ENCODE measurements around the gene MOB3B. TPM values are rescaled to one million over a fixed set of nuclear protein-coding genes. Genes with fewer than 3 reads are reported as not detected.

The MOB3B gene
- total and polyA plus RNA-seq, 10 of the 15 experiments (the other 5 are each of a cell fraction or from before 2014, with no cell fraction given), result 0.44 to 2.7 (median 0.91) TPM

DNA sequence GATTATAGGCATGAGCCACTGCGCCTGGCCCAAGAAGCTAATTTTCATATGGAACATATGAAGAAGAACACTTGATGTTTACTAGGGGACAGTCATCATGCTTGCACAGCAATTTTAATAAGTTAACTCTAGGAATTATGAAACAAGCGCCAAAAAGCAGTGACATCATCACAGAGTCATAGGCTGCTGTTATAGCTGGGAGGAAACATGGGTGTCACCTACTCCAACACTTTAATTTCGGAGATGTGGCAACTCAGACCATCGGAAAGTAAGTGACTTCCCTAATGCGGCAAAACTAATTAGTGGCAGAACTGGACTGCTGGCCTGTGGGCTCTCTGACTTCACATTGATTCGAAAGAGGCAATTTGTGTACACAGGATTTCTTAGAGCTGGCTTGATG lies 194.5 kb downstream of the MOB3B start:
- DNase-seq (ENCODE audit: low read depth, low spot score) (no peak), FAIRE-seq (no peak), ATAC-seq (no peak)
- intact Hi-C loops (cut with micrococcal nuclease; ENCODE audit: unreplicated experiment) (loop anchor here (10.0 kb wide), 1 partner anchor 740 kb away; no protein-coding TSS in a partner anchor), in situ Hi-C loops (cut with MboI) (no loop called here)
- Histone ChIP-seq H3K27ac (ENCODE audit: control insufficient read depth, insufficient read depth) (no peak overlapping the region), H3K4me2 (ENCODE audit: control insufficient read depth, insufficient read depth) (no peak overlapping the region), H2AFZ (ENCODE audit: control insufficient read depth, low read depth, low read length) (no peak overlapping the region), H3K79me2 (ENCODE audit: control insufficient read depth, insufficient read depth, low read length) (no peaks in the 10 kb centered on the region), H3K4me3 (no peak overlapping the region), H3K4me1 (ENCODE audit: control insufficient read depth, insufficient read depth, low read length) (no peaks in the 10 kb centered on the region), H3K36me3 (ENCODE audit: control insufficient read depth in 2 of 2, insufficient read depth in 2 of 2, low read length in 1 of 2) (no peaks in the 10 kb centered on the region), H3K9ac (ENCODE audit: control insufficient read depth, insufficient read depth, low read length) (no peak overlapping the region), H3K27me3 (replicated peaks in 1 of 2; ENCODE audit: control insufficient read depth in 2 of 2, insufficient read depth in 2 of 2, low read length in 1 of 2) (no peaks in the 10 kb centered on the region), H4K20me1 (ENCODE audit: control insufficient read depth, insufficient read depth) (no peaks in the 10 kb centered on the region), H3K9me3 (replicated peaks; ENCODE audit: control insufficient read depth, insufficient read depth, low read length) (no peaks in the 10 kb centered on the region)
- ChIA-PET RAD21 (ENCODE audit: unreplicated experiment) (interaction anchor here (0.9 to 5.7 kb wide), 4 partner anchors 9 to 197 kb away, joined by 3 to 97 read pairs (median 12); partner anchors contain the start of gene MOB3B), SMC1A (ENCODE audit: uncharacterized antibody, unreplicated experiment) (interaction anchor here (0.5 to 6.2 kb wide), 7 partner anchors 18 to 212 kb away, joined by 3 to 91 read pairs (median 7); partner anchors contain the start of gene MOB3B), CTCF (interaction anchor here (1.0 to 3.3 kb wide), 3 partner anchors 194 to 213 kb away, joined by 3 to 18 read pairs (median 4); partner anchors contain the start of gene MOB3B), POLR2A (no interaction called here)
- BruUV-seq (replicated peaks), result no TSS peak
- WGBS (ENCODE audit: insufficient coverage, insufficient replicate concordance, low lambda C conversion rate, missing lambda C conversion rate), result 78% methylated on average over 6 of the region's 6 CpGs
- TF ChIP-seq GABPA (IDR thresholded peaks at IDR 0.05; ENCODE audit: low read depth), result no peak
- TF ChIP-seq YY1 (IDR thresholded peaks at IDR 0.05; ENCODE audit: low read depth, low read length), result no peak
- no peak for TF ChIP-seq SIX5 (IDR thresholded peaks at IDR 0.05; ENCODE audit: low read depth, low read length, severe bottlenecking)
- no peak for TF ChIP-seq RB1 (IDR thresholded peaks at IDR 0.05; ENCODE audit: borderline replicate concordance)

- no peaks in the 10 kb centered on the region for H3K79me2 ChIP-seq (ENCODE audit: control insufficient read depth, insufficient read depth, low read length)
- no peaks in the 10 kb centered on the region for H4K20me1 ChIP-seq (ENCODE audit: control insufficient read depth, insufficient read depth)
- H3K27ac ChIP-seq (ENCODE audit: control insufficient read depth, insufficient read depth), result no peak overlapping the region
- ATAC-seq (peak; percentile 90), DNase-seq (ENCODE audit: low read depth, low spot score) (peak; percentile 40), FAIRE-seq (peak; percentile 87)
- intact Hi-C loops (cut with micrococcal nuclease; ENCODE audit: unreplicated experiment), result loop anchor here (1.0 to 10.0 kb wide), 6 partner anchors 45 to 741 kb away; partner anchors contain the start of gene MOB3B
- no peaks in the 10 kb centered on the region for H3K9me3 ChIP-seq (replicated peaks; ENCODE audit: control insufficient read depth, insufficient read depth, low read length)
- H3K27me3 ChIP-seq (replicated peaks in 1 of 2; ENCODE audit: control insufficient read depth in 2 of 2, insufficient read depth in 2 of 2, low read length in 1 of 2), result no peaks in the 10 kb centered on the region
- RAD21 ChIA-PET (ENCODE audit: unreplicated experiment), result interaction anchor here (0.6 to 5.7 kb wide), 32 partner anchors 16 to 739 kb away, joined by 3 to 97 read pairs (median 6); partner anchors contain the start of gene MOB3B
- no peak overlapping the region for H3K9ac ChIP-seq (ENCODE audit: control insufficient read depth, insufficient read depth, low read length)
- CTCF ChIA-PET, result interaction anchor here (0.6 to 4.9 kb wide), 46 partner anchors 8 to 1467 kb away, joined by 3 to 116 read pairs (median 4); partner anchors contain the start of genes IFNK and MOB3B
- no peak overlapping the region for H3K4me3 ChIP-seq
- H3K4me2 ChIP-seq (ENCODE audit: control insufficient read depth, insufficient read depth), result no peak overlapping the region
- H2AFZ ChIP-seq (ENCODE audit: control insufficient read depth, low read depth, low read length), result no peak overlapping the region
- no peaks in the 10 kb centered on the region for H3K36me3 ChIP-seq (ENCODE audit: control insufficient read depth in 2 of 2, insufficient read depth in 2 of 2, low read length in 1 of 2)
- BruUV-seq (replicated peaks), result no TSS peak
- no peaks in the 10 kb centered on the region for H3K4me1 ChIP-seq (ENCODE audit: control insufficient read depth, insufficient read depth, low read length)
- SMC1A ChIA-PET (ENCODE audit: uncharacterized antibody, unreplicated experiment), result interaction anchor here (0.6 to 6.2 kb wide), 35 partner anchors 8 to 1874 kb away, joined by 3 to 91 read pairs (median 5); partner anchors contain the start of genes IFNK and MOB3B
- in situ Hi-C loops (cut with MboI), result loop anchor here (5.0 kb wide), 1 partner anchor 194 kb away; the partner anchor contains the start of gene MOB3B
- 33% methylated on average over 7 of the region's 7 CpGs for WGBS (ENCODE audit: insufficient coverage, insufficient replicate concordance, low lambda C conversion rate, missing lambda C conversion rate)
- POLR2A ChIA-PET, result interaction anchor here (0.7 to 2.3 kb wide), 6 partner anchors 34 to 346 kb away, joined by 3 to 7 read pairs (median 4); no protein-coding TSS in a partner anchor
- TF ChIP-seq SMC3 (IDR thresholded peaks at IDR 0.05; ENCODE audit: borderline replicate concordance, low read length) (peak; percentile 93), SREBF2 (IDR thresholded peaks at IDR 0.05; ENCODE audit: low read length) (no peak), MLLT1 (IDR thresholded peaks at IDR 0.05) (0 out of 2 replicates have a peak, but pooled peaks have one; percentile 35), YY1 (IDR thresholded peaks at IDR 0.05; ENCODE audit: low read depth, low read length) (peak; percentile 54; the same call in 1 of the 2 replicates), RAD21 (IDR thresholded peaks at IDR 0.05; ENCODE audit: insufficient read depth, low read depth, low read length) (peak; percentile 93), RAD51 (IDR thresholded peaks at IDR 0.05) (no peak), CTCF (IDR thresholded peaks at IDR 0.05 in 2 of 3, conservative IDR thresholded peaks at IDR 0.05 in 1 of 3; ENCODE audit: control insufficient read depth in 2 of 3, extremely low read depth in 1 of 3, insufficient read depth in 1 of 3, low read depth in 3 of 3, low read length in 3 of 3) (peak; percentile 70 to 78 (median 71))
These were observed 196.2 kb downstream of the MOB3B start for GRCh38 chr9:27333241-27334052.

Data from GM12878 (cell line).